DOHH2 (cell line): Measurements from ENCODE around the gene LRP2.

Source experiments
- H3F3A ChIP-seq: fragments of 200-600 bp; sonication (generic), shearing (Covaris generic); 2 replicates; pipeline ENCODE4 v1.6.0; 2016; ENCODE audit warnings: antibody characterized with exemption, mild to moderate bottlenecking; ENCODE audit not compliant: control insufficient read depth, insufficient read depth
- H3K27ac ChIP-seq: fragments of 200-600 bp; sonication (generic); 2 replicates; pipeline ENCODE4 v1.5.1; 2014; ENCODE audit warnings: low read depth, mild to moderate bottlenecking, low read length, moderate library complexity
- H3K27me3 ChIP-seq: fragments of 200-600 bp; sonication (generic); 2 replicates; pipeline ENCODE4 v1.6.1; 2014; ENCODE audit warnings: mild to moderate bottlenecking, low read length, mixed read lengths; ENCODE audit not compliant: control insufficient read depth
- H3K36me3 ChIP-seq: fragments of 200-600 bp; sonication (generic); 2 replicates; pipeline ENCODE4 v1.6.1; 2014; ENCODE audit warnings: mild to moderate bottlenecking, low read length, moderate library complexity, mixed read lengths; ENCODE audit not compliant: control insufficient read depth
- H3K4me1 ChIP-seq: fragments of 200-600 bp; sonication (generic); 2 replicates; pipeline ENCODE4 v1.6.1; 2014; ENCODE audit warnings: mild to moderate bottlenecking, low read length, mixed read lengths; ENCODE audit not compliant: control insufficient read depth
- H3K4me2 ChIP-seq: fragments of 200-600 bp; sonication (generic); 2 replicates; pipeline ENCODE4 v1.6.0; 2014; ENCODE audit warnings: mild to moderate bottlenecking, low read length, moderate library complexity
- H3K4me3 ChIP-seq: fragments of 200-600 bp; sonication (generic); 2 replicates; pipeline ENCODE4 v1.5.1; 2014; ENCODE audit warnings: mild to moderate bottlenecking, low read length, mixed read lengths
- H3K79me2 ChIP-seq: fragments of 200-600 bp; sonication (generic); 2 replicates; pipeline ENCODE4 v1.6.1; 2014; ENCODE audit warnings: mild to moderate bottlenecking, low read length, mixed read lengths; ENCODE audit not compliant: control insufficient read depth
- H3K9me2 ChIP-seq: fragments of 200-600 bp; sonication (generic); replicated peaks from 2 replicates; pipeline ENCODE4 v1.6.1; 2014; ENCODE audit warnings: mild to moderate bottlenecking, low read length, mixed read lengths; ENCODE audit not compliant: control insufficient read depth
- H3K9me3 ChIP-seq: fragments of 200-600 bp; sonication (generic); 2 replicates; pipeline ENCODE4 v1.6.1; 2014; ENCODE audit warnings: antibody characterized with exemption, low read length, mixed read lengths; ENCODE audit not compliant: control insufficient read depth, insufficient read depth
- H4K20me1 ChIP-seq: fragments of 200-600 bp; sonication (generic); 2 replicates; pipeline ENCODE4 v1.6.0; 2014; ENCODE audit warnings: low read depth, mild to moderate bottlenecking, antibody characterized with exemption, low read length, moderate library complexity; ENCODE audit not compliant: control insufficient read depth, insufficient read depth
- EZH2phosphoT487 ChIP-seq: fragments of 200-600 bp; sonication (generic); IDR thresholded peaks from 2 replicates; pipeline ENCODE4 v1.6.1; 2017; ENCODE audit warnings: borderline replicate concordance, mild to moderate bottlenecking, antibody characterized with exemption, low read length, moderate library complexity, mixed read lengths
- TF ChIP-seq, protein P1 (sequence below): fragments of 200-600 bp; sonication (generic); IDR thresholded peaks from one replicate; pipeline ENCODE4 v1.5.1; 2014; ENCODE audit warnings: antibody characterized with exemption, mild to moderate bottlenecking, low read depth, low read length; ENCODE audit not compliant: poor library complexity, severe bottlenecking

The LRP2 gene

DNA sequence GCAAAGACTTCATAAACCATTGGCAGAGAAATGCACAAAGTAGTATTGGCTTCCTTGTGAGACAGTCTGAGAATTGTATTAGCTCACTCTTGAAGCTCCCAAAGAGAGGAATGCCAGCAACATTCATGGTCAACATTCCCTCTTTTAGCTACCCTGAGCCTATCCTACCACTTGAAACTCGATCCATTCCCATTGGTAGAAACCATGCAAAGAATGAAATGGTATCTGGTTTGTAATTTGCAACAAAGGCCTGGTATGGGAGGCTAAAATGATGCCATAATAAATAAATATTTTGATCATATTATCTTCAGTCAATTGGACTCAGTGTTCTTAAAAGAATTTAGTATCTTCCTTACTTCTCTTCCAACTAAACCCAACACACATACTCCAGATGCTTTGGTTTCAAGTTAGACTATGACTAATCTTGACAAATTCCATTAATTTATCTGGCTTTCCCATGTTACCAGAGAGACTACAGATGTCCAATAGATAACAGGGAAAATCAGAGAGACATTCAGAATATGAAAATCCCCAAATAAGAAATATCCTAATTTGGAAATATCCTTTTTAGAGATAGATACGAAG is 190.1 kb downstream of the LRP2 start:
- H3K36me3 ChIP-seq: no peaks in the 10 kb centered on the region
- H3K27me3 ChIP-seq: no peaks in the 10 kb centered on the region
- H3K9me3 ChIP-seq: no peaks in the 10 kb centered on the region
- TF ChIP-seq, protein P1, sequence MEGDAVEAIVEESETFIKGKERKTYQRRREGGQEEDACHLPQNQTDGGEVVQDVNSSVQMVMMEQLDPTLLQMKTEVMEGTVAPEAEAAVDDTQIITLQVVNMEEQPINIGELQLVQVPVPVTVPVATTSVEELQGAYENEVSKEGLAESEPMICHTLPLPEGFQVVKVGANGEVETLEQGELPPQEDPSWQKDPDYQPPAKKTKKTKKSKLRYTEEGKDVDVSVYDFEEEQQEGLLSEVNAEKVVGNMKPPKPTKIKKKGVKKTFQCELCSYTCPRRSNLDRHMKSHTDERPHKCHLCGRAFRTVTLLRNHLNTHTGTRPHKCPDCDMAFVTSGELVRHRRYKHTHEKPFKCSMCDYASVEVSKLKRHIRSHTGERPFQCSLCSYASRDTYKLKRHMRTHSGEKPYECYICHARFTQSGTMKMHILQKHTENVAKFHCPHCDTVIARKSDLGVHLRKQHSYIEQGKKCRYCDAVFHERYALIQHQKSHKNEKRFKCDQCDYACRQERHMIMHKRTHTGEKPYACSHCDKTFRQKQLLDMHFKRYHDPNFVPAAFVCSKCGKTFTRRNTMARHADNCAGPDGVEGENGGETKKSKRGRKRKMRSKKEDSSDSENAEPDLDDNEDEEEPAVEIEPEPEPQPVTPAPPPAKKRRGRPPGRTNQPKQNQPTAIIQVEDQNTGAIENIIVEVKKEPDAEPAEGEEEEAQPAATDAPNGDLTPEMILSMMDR: no peak
- TF ChIP-seq EZH2phosphoT487: no peak
- H4K20me1 ChIP-seq: no peaks in the 10 kb centered on the region
- no peak overlapping the region for H3K27ac ChIP-seq
- no peak overlapping the region for H3K4me3 ChIP-seq
- no peaks in the 10 kb centered on the region for H3K79me2 ChIP-seq
- no peaks in the 10 kb centered on the region for H3K4me1 ChIP-seq
- H3K9me2 ChIP-seq: no peaks in the 10 kb centered on the region
- H3F3A ChIP-seq: no peaks in the 10 kb centered on the region
- no peak overlapping the region for H3K4me2 ChIP-seq

GRCh38 chr2:169165791-169166190 is 196.5 kb downstream of the LRP2 start:
- H3K79me2 ChIP-seq: no peaks in the 10 kb centered on the region
- H3K9me3 ChIP-seq: no peaks in the 10 kb centered on the region
- H3K4me3 ChIP-seq: no peak overlapping the region
- H3K4me2 ChIP-seq: no peak overlapping the region
- H3K27ac ChIP-seq: no peak overlapping the region
- H4K20me1 ChIP-seq: no peaks in the 10 kb centered on the region
- no peak for TF ChIP-seq EZH2phosphoT487
- TF ChIP-seq, protein P1: no peak
- H3K36me3 ChIP-seq: no peaks in the 10 kb centered on the region
- no peaks in the 10 kb centered on the region for H3K9me2 ChIP-seq
- no peaks in the 10 kb centered on the region; the same call in 1 of the 2 replicates for H3K27me3 ChIP-seq
- H3F3A ChIP-seq: no peaks in the 10 kb centered on the region
- H3K4me1 ChIP-seq: no peaks in the 10 kb centered on the region

DNA sequence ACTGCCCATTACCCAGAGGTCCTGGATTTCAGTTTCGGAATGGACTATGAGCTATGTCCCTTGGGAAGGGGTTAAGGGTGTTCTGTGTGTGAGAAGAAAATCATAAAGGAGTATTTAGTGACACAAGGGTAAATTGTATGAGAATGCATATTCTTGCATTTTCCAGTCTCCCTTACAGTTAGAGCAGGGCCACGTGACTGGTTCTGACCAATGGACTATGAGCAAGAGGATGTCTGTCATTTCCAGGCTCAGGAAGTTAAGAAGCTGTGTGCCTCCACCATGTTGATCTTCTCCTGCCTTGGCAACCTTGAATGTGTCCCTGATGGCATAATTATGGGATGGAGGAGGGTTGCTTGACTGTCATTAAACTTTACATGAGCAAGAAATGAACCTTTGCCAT is 198.0 kb downstream of the LRP2 start:
- Histone ChIP-seq H3K79me2 (no peaks in the 10 kb centered on the region), H3K4me2 (no peak overlapping the region), H3K4me1 (no peaks in the 10 kb centered on the region), H3K27ac (no peak overlapping the region), H3K27me3 (no peaks in the 10 kb centered on the region; the same call in 1 of the 2 replicates), H3F3A (no peaks in the 10 kb centered on the region), H4K20me1 (no peaks in the 10 kb centered on the region), H3K4me3 (no peak overlapping the region), H3K36me3 (no peaks in the 10 kb centered on the region), H3K9me2 (no peaks in the 10 kb centered on the region), H3K9me3 (no peaks in the 10 kb centered on the region)
- TF ChIP-seq EZH2phosphoT487: no peak
- TF ChIP-seq, protein P1: no peak
